ENCODE data around the gene SND1.

Gene SND1

DNA sequence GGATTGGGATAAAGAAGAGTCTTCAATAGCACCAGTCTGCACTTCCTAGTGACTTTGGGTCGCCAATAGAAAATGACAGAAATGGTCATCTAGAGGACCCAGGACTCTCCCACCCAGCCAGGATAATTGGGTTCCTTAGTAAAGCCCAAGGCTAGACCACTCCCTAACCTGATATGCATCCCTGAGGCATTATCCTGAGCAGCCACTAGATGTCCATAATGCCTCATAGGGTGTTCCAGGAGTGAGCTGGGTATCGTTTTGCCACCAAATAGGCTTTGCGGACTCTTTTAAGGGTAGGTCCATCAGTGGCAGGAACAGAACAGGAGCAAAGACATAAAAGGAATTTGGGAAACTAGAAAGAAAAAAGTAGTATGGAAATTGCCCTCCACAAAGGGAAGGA, 383.7 kb downstream of the SND1 start:
- no peak for DNase-seq (ENCODE audit: low spot score)
- Mint-ChIP-seq H3K27ac (no peak overlapping the region), H3K9me3 (no peaks in the 10 kb centered on the region), H3K4me1 (ENCODE audit: low read depth) (peaks cover under 1% of the 10 kb centered on the region), H3K27me3 (ENCODE audit: low read depth) (peaks cover 16% of the 10 kb centered on the region), H3K4me3 (no peak overlapping the region), H3K36me3 (ENCODE audit: low read depth) (peaks cover 7% of the 10 kb centered on the region)

DNA sequence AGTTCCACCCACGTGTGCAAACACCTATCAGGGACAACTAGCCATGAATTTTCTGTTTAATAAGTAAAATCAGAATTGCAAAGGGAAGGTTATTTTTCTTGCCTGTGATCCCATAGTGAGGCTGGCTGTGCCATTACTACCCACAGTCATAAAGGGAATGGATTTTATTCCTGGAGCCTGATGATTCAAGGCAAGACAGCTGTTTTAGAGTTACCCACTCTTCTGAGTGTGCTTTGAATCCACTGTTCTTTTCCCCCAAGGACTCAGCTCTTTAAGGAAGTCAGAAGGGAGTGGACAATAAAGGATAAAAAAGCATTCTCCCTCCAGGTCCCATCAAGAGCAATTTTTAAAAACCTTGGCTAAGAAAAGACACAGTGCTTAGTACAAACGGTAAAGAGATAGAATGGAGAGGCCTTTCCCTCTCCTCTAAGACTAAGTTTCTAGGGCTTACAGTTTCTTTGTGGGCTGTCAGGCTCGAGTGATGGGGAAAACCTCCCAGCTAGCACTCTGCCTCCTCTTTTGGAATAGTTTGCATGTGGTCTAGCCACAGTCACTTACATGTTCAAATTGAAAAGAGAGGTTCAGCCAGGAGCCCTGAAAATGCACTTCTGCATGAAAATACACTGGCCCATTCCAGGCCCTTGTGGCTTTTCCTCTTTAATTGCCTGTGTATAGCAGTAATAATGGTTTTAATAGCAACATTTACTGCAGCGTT, 384.4 kb downstream of the SND1 start:
- Mint-ChIP-seq H3K4me3 (no peak overlapping the region), H3K27ac (no peak overlapping the region), H3K27me3 (ENCODE audit: low read depth) (peaks cover 15% of the 10 kb centered on the region), H3K9me3 (no peaks in the 10 kb centered on the region), H3K36me3 (ENCODE audit: low read depth) (peaks cover 7% of the 10 kb centered on the region), H3K4me1 (ENCODE audit: low read depth) (no peaks in the 10 kb centered on the region)
- DNase-seq (ENCODE audit: low spot score), result no peak

DNA sequence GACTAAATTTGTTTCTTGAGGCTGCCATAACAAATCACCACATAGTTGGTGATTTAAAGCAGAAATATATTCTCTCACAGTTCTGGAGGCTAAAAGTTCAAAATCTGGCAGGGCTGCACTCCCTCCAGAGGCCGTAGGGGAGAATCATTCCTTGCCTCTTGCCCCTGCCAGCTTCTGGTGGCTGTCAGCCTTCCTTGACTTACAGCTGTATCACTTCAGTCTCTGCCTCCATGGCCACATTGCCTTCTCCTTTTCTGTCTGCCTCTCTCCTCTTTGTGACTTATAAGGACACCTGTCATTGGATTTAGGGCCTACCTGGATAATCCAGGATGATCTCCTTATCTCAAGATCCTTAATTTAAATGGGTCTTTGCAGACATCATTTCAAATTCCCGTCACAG, 385.1 kb downstream of the SND1 start:
- no peaks in the 10 kb centered on the region for H3K9me3 Mint-ChIP-seq
- H3K27ac Mint-ChIP-seq, result no peak overlapping the region
- no peaks in the 10 kb centered on the region for H3K4me1 Mint-ChIP-seq (ENCODE audit: low read depth)
- no peak overlapping the region for H3K4me3 Mint-ChIP-seq
- peaks cover 5% of the 10 kb centered on the region for H3K36me3 Mint-ChIP-seq (ENCODE audit: low read depth)
- peaks cover 14% of the 10 kb centered on the region for H3K27me3 Mint-ChIP-seq (ENCODE audit: low read depth)
- DNase-seq (ENCODE audit: low spot score), result no peak

DNA sequence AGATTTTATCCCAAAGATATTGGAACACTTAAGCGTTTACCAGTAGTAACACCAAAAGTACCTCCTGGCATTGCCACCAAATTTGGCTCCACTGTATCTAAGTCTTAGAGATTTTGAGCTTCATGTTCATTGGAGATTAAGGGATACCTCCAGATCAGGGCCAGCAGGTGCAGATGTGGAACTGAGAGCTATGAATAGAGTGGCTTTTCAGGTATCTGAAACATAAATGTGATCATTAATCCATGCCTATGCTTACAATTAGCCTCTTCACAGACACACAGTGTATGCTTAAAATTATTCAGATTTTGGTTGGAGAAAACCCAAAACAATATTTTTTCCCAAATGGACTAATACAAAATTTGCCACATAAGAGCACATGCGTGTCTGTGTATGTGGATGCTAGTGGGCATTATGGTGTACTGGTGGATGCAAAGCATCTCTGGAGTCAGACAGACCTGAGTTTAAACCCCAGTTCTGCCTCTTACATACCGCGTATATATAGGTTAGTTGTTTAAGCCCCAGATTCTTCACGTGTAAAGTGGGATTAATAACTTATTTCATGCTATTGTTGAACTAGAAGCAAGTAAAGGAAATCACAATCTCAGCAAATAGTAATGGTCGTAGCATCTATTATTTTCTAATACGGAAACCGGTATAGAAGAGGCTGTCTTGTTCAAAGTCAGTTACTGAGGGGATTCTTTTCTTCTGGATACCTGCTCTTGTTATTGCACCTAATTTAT, 386.1 kb downstream of the SND1 start:
- H3K27ac Mint-ChIP-seq, result no peak overlapping the region
- peaks cover 10% of the 10 kb centered on the region for H3K27me3 Mint-ChIP-seq (ENCODE audit: low read depth)
- H3K4me1 Mint-ChIP-seq (ENCODE audit: low read depth), result no peaks in the 10 kb centered on the region
- H3K9me3 Mint-ChIP-seq, result no peaks in the 10 kb centered on the region
- no peak for DNase-seq (ENCODE audit: low spot score)
- peaks cover 5% of the 10 kb centered on the region for H3K36me3 Mint-ChIP-seq (ENCODE audit: low read depth)
- no peak overlapping the region for H3K4me3 Mint-ChIP-seq

DNA sequence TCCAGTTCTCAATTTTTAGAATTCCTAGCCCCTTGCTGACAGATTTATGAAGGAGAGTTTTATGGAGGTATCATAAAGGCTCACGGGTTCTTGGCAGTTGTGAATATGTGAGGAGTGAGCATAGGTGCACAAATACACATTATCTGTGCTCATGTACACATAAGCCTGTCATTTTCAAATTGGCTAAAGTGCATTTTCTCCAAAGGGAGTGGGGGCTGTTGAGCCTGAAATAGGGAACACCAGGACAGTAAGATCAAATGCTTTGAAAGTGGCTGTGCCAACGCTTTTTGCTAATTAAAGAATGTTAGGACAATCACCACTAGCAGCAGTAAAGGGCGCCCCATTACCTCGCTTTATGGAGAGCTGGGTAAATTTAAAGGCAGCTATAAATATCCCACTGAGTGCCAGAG, 387.6 kb downstream of the SND1 start:
- Mint-ChIP-seq H3K27ac (no peak overlapping the region), H3K9me3 (no peaks in the 10 kb centered on the region), H3K27me3 (ENCODE audit: low read depth) (no peaks in the 10 kb centered on the region), H3K4me3 (no peak overlapping the region), H3K4me1 (ENCODE audit: low read depth) (peaks cover 3% of the 10 kb centered on the region), H3K36me3 (ENCODE audit: low read depth) (peaks cover under 1% of the 10 kb centered on the region)
- no peak for DNase-seq (ENCODE audit: low spot score)

DNA sequence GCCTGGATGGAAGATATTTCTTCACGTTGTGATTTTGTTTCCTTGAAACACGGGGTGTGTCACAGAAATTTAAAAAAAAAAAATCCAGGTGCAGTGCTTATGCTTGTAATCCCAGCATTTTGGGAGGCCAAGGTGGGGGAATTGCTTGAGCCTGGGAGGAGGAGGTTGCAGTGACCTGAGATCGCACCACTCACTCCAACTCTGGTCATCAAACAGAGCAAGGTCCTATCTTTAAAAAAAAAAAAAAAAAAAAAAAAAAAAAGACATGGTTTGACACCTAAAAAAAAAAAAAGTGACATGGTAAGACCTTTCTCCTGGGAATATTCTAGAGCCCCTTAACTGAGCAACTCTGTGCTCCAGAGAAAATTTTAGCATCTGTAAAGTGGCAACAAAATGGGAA, 388.2 kb downstream of the SND1 start:
- no peaks in the 10 kb centered on the region for H3K27me3 Mint-ChIP-seq (ENCODE audit: low read depth)
- H3K27ac Mint-ChIP-seq, result no peak overlapping the region
- DNase-seq (ENCODE audit: low spot score), result no peak
- H3K36me3 Mint-ChIP-seq (ENCODE audit: low read depth), result peaks cover 1% of the 10 kb centered on the region
- no peak overlapping the region for H3K4me3 Mint-ChIP-seq
- H3K9me3 Mint-ChIP-seq, result no peaks in the 10 kb centered on the region
- peaks cover 6% of the 10 kb centered on the region for H3K4me1 Mint-ChIP-seq (ENCODE audit: low read depth)

DNA sequence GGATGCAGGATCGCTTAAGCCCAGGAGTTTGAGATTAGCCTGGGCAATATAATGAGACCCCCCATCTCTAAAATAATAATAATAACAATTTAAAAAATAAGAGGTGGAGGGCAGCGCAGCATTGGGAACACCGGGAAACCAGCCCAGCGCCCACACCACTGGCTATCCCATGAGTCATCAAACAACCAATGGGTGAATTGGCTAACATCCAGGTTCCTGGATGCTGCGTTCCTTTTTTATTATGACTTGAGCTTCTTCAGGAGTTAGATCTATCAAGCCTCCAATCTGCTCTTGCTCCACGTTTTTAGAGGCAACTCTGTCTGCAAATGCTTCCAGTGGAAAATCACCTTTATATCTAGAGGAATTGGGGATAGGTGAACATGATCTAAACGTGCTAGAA, 389.2 kb downstream of the SND1 start:
- Mint-ChIP-seq H3K27ac (no peak overlapping the region), H3K4me1 (ENCODE audit: low read depth) (peaks cover 10% of the 10 kb centered on the region), H3K9me3 (no peaks in the 10 kb centered on the region), H3K27me3 (ENCODE audit: low read depth) (no peaks in the 10 kb centered on the region), H3K36me3 (ENCODE audit: low read depth) (peaks cover 1% of the 10 kb centered on the region), H3K4me3 (no peak overlapping the region)
- no peak for DNase-seq (ENCODE audit: low spot score)

DNA sequence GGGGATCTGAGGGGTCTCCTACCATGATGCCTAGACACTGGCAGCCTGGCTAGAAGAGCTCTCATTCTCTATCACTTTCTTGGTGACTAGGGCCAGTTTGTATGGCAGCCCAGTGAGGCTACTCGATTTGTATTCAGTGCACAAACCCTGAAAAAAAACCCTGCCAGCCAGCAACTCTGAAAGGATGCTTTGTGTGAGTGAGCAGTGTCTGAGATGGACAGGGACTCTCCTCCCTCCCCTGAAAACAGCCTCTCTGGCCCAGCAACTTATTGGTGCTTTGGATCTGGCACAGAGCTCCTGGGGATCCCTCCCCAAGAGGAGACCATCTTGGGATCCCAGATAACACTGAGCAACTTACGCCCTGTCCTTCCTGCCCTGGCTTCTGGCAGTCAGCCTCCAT, 390.0 kb downstream of the SND1 start:
- H3K4me1 Mint-ChIP-seq (ENCODE audit: low read depth), result peaks cover 10% of the 10 kb centered on the region
- no peak overlapping the region for H3K4me3 Mint-ChIP-seq
- no peaks in the 10 kb centered on the region for H3K27me3 Mint-ChIP-seq (ENCODE audit: low read depth)
- H3K27ac Mint-ChIP-seq, result no peak overlapping the region
- H3K36me3 Mint-ChIP-seq (ENCODE audit: low read depth), result peaks cover 1% of the 10 kb centered on the region
- H3K9me3 Mint-ChIP-seq, result no peaks in the 10 kb centered on the region
- no peak for DNase-seq (ENCODE audit: low spot score)

DNA sequence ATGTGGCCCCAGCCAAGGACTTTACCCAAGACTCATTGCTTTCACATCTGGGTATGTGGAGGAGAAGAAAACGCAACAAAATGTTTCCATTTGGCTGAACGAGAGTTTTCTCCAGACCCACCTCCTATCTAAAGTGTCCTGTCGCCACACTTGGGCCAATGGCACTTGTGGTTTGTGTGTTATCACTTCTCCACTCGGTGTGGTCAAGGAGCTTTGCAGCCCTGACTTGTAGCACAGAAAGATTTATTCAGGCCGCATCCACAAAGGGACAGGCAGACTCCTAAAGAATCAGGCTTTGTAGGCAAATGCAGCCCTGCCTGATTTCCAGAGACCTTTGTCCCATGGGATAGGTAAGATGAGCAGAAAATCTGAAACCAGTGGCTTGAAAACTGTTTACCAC, 392.1 kb downstream of the SND1 start:
- Mint-ChIP-seq H3K27ac (no peak overlapping the region), H3K36me3 (ENCODE audit: low read depth) (peaks cover 1% of the 10 kb centered on the region), H3K27me3 (ENCODE audit: low read depth) (no peaks in the 10 kb centered on the region), H3K9me3 (no peaks in the 10 kb centered on the region), H3K4me1 (ENCODE audit: low read depth) (peaks cover 12% of the 10 kb centered on the region), H3K4me3 (no peak overlapping the region)
- no peak for DNase-seq (ENCODE audit: low spot score)

DNA sequence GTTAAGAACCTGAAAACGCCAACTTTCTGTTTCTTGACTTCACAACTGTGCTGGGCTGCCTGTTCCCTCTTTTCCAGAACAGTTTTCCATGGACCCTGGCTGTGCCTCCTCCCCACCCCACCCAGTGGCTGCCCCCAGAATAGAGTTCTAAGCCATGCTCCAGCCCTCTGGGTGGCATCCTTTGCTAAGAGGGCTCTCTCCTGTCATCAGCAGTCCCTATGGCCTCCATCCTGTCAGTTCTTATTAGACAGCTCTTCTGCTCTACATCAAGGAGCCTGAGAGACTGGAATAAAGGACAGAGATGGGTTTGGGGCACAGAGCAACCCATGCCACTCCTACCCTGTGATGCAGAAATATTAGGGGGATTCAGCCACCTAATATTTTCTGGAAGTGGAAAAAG, 393.2 kb downstream of the SND1 start:
- peaks cover 14% of the 10 kb centered on the region for H3K4me1 Mint-ChIP-seq (ENCODE audit: low read depth)
- DNase-seq (ENCODE audit: low spot score), result no peak
- H3K27ac Mint-ChIP-seq, result no peak overlapping the region
- no peaks in the 10 kb centered on the region for H3K9me3 Mint-ChIP-seq
- peaks cover 1% of the 10 kb centered on the region for H3K36me3 Mint-ChIP-seq (ENCODE audit: low read depth)
- H3K27me3 Mint-ChIP-seq (ENCODE audit: low read depth), result no peaks in the 10 kb centered on the region
- H3K4me3 Mint-ChIP-seq, result no peak overlapping the region

DNA sequence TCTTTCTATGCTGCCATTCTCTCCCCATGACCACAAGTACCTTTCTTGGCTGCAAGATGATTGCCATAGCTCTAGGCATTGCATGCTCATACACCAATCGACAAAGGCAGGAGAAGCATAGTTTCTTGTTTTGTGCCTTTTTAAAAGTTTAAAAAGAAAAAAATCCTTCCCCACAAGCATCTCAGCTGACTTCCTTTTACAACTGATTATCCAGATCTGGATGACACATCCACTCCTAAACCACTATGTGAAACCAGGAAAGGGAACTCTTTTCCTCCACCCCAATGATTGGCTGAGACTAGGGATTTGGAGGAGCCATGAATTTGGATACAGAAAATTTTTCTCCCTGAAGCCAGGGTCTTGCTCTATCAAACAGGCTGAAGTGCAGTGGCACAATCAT, 393.8 kb downstream of the SND1 start:
- Mint-ChIP-seq H3K4me3 (no peak overlapping the region), H3K36me3 (ENCODE audit: low read depth) (peaks cover 1% of the 10 kb centered on the region), H3K27me3 (ENCODE audit: low read depth) (no peaks in the 10 kb centered on the region), H3K27ac (no peak overlapping the region), H3K9me3 (no peaks in the 10 kb centered on the region), H3K4me1 (ENCODE audit: low read depth) (peaks cover 14% of the 10 kb centered on the region)
- DNase-seq (ENCODE audit: low spot score), result no peak

DNA sequence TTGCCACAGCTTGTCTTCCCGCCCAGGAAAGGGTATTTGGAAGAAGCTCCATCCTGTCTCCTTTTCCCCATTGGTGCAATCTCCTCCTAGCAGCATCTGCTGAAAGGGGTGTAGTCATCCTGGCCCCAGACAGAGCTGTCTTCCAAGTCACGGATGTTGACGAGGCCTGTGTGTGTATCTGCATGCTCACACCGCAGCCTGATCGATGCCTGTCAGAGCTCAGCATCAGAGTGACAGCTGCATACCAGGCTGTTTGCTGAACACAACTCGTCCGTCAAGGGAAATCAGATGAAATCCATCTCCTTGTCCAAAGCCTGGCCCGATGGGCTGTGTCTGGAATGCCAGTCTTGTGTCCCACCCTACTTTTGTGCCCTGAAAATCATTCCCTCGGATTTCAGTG, 400.4 kb downstream of the SND1 start:
- Mint-ChIP-seq H3K27me3 (ENCODE audit: low read depth) (no peaks in the 10 kb centered on the region), H3K9me3 (no peaks in the 10 kb centered on the region), H3K27ac (no peak overlapping the region), H3K4me1 (ENCODE audit: low read depth) (peaks cover 11% of the 10 kb centered on the region), H3K36me3 (ENCODE audit: low read depth) (no peaks in the 10 kb centered on the region), H3K4me3 (no peak overlapping the region)
- no peak for DNase-seq (ENCODE audit: low spot score)

DNA sequence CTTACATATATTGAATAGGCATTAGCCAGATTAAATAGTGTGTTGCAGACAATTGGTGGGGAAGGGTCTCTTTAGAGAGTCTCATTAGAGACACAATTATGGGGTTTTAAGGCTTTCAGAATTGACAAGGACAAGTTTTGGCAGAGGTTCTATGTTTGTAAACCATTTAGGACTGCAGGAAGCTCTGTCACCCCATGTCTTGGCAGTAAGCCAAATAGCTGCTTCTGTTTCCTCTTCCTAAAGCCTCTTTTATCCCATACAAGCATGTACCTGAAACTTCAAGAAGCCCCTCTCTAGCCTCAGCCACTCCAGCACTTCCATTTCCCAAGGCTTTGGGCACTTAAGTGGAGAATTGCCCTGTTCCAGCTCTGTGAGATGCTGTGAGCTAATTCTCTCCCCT, 401.0 kb downstream of the SND1 start:
- no peak overlapping the region for H3K27ac Mint-ChIP-seq
- H3K27me3 Mint-ChIP-seq (ENCODE audit: low read depth), result no peaks in the 10 kb centered on the region
- no peaks in the 10 kb centered on the region for H3K36me3 Mint-ChIP-seq (ENCODE audit: low read depth)
- H3K4me1 Mint-ChIP-seq (ENCODE audit: low read depth), result peaks cover 14% of the 10 kb centered on the region
- no peak overlapping the region for H3K4me3 Mint-ChIP-seq
- no peak for DNase-seq (ENCODE audit: low spot score)
- no peaks in the 10 kb centered on the region for H3K9me3 Mint-ChIP-seq

DNA sequence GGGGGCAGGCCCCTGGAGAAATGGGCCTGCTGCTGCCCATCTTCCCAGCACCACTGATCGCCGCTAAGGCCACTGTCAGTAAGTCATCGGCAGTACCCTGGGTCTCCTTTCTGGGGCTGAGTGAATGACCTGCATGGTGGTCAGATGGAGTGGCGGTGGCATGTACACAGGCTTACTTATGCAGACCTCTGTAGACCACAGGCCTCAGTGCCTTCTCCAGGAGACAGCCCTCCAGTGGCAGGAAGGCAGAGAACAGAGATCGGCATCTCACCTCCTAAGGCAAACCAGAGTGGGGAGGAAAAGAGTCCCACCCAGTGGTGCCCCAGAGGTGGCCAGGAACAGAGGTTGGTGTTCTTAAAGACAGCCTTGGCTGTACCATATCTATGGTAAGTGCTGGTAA, 402.0 kb downstream of the SND1 start:
- H3K36me3 Mint-ChIP-seq (ENCODE audit: low read depth), result peaks cover 2% of the 10 kb centered on the region
- DNase-seq (ENCODE audit: low spot score), result no peak
- no peak overlapping the region for H3K27ac Mint-ChIP-seq
- no peaks in the 10 kb centered on the region for H3K27me3 Mint-ChIP-seq (ENCODE audit: low read depth)
- H3K4me3 Mint-ChIP-seq, result no peak overlapping the region
- H3K9me3 Mint-ChIP-seq, result no peaks in the 10 kb centered on the region
- H3K4me1 Mint-ChIP-seq (ENCODE audit: low read depth), result peaks cover 19% of the 10 kb centered on the region

DNA sequence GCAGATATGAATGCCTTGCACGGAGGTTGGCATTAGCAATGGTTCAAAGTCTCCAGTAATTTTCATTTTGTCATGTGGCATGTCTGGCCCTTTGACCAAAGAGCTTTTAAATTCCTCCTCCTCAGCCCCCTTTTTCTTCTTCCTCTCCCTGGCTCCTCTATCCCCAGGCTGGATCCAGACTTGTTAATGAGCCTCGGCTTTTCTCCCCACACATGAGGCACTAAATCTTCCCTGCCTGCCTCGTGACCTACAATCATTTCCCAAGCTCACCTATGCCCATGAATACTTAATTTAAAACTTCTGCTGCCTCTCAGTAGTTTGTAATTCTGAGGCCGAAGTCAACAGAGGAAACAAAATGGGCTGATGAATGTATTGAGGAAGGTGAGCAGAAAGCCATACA, 402.5 kb downstream of the SND1 start:
- Mint-ChIP-seq H3K27ac (no peak overlapping the region), H3K9me3 (no peaks in the 10 kb centered on the region), H3K27me3 (ENCODE audit: low read depth) (no peaks in the 10 kb centered on the region), H3K36me3 (ENCODE audit: low read depth) (peaks cover 4% of the 10 kb centered on the region), H3K4me1 (ENCODE audit: low read depth) (peaks cover 21% of the 10 kb centered on the region), H3K4me3 (no peak overlapping the region)
- no peak for DNase-seq (ENCODE audit: low spot score)
